Muscle of leg (tissue), 16 donors: ENCODE measurements around the gene MYL6B. TPM values are rescaled to one million over a fixed set of nuclear protein-coding genes. Genes with fewer than 3 reads are reported as not detected.
A peak's percentile ranks its signal among the peaks of the same experiment; 100 is the strongest.

ENCODE experiments used
- DNase-seq: peaks from one replicate; pipeline ENCODE4 v3.0.0; 2013
- H3K27ac ChIP-seq: one replicate; pipeline ENCODE4 v1.5.1; 2013; ENCODE audit warnings: mild to moderate bottlenecking, low read length, control low read depth
- H3K27me3 ChIP-seq: one replicate; pipeline ENCODE4 v1.6.1; 2013; ENCODE audit warnings: low read length; ENCODE audit not compliant: control insufficient read depth, insufficient read depth
- H3K36me3 ChIP-seq: one replicate; pipeline ENCODE4 v1.6.1; 2013; ENCODE audit warnings: low read length; ENCODE audit not compliant: control insufficient read depth, insufficient read depth
- H3K4me1 ChIP-seq: one replicate; pipeline ENCODE4 v1.6.1; 2013; ENCODE audit warnings: low read length; ENCODE audit not compliant: control insufficient read depth, insufficient read depth
- H3K4me3 ChIP-seq: one replicate; pipeline ENCODE4 v1.5.1; 2013; ENCODE audit warnings: low read length, control low read depth
- H3K9me3 ChIP-seq: replicated peaks from 2 replicates; pipeline ENCODE4 v1.6.1; 2013; ENCODE audit warnings: low read depth, low read length; ENCODE audit not compliant: control insufficient read depth
- WGBS: methylation state at CpG from one replicate; pipeline ENCODE4 v1.1.5; 2013; ENCODE audit warnings: missing lambda C conversion rate; ENCODE audit not compliant: insufficient coverage; 5-methylcytosine and 5-hydroxymethylcytosine counted together
- long read RNA-seq, 11 donors: transcript quantifications; one replicate each; lab custom pipeline, GENCODE V29; 2026
- polyA plus RNA-seq, 8 donors: library from polyadenylated mRNA; unstranded; fragments of 120-200 nt; gene quantifications; one replicate each; pipeline versions ENCODE4 v1.2.1 to v1.2.3, GENCODE V29; 2013; ENCODE audit warnings: inconsistent platforms in 1 of 8, low replicate concordance in 1 of 8; ENCODE audit not compliant: insufficient read length in 8 of 8, insufficient read depth in 1 of 8
- total RNA-seq: library from RNA; stranded (reverse); fragments of 120-200 nt; gene quantifications from one replicate; pipeline ENCODE4 v1.2.4, GENCODE V29; 2013

Gene MYL6B
- 682 TPM for total RNA-seq
- polyA plus RNA-seq = 1,000 to 10,000 TPM in 2 of 8 donors, 100 to 1,000 TPM in 6; 543 to 1,374 (median 850) TPM
- long read RNA-seq, donor 1, transcript MYL6B-208 (3 exons, 322 nt) = major isoform, 7 of 174 reads
- long read RNA-seq, donor 1, partial matches to known transcripts = 157 of 174 reads
- long read RNA-seq, donor 1, other reads (novel, unspliced or antisense) = 8 of 174 reads
- long read RNA-seq, donor 2, partial matches to known transcripts = 14 of 18 reads
- long read RNA-seq, donor 2, other reads (novel, unspliced or antisense) = 0 of 18 reads
- long read RNA-seq, donor 3, transcript MYL6B-208 (3 exons, 322 nt) = major isoform, 7 of 145 reads
- long read RNA-seq, donor 3, partial matches to known transcripts = 118 of 145 reads
- long read RNA-seq, donor 3, other reads (novel, unspliced or antisense) = 18 of 145 reads
- long read RNA-seq, donor 4, transcript MYL6B-208 (3 exons, 322 nt) = major isoform, 9 of 139 reads
- long read RNA-seq, donor 4, transcript MYL6B-205 (2 exons, 221 nt) = minor isoform, 5 of 139 reads
- long read RNA-seq, donor 4, partial matches to known transcripts = 100 of 139 reads
- long read RNA-seq, donor 4, other reads (novel, unspliced or antisense) = 22 of 139 reads
- long read RNA-seq, donor 5, transcript MYL6B-205 (2 exons, 221 nt) = minor isoform, 7 of 1,215 reads
- long read RNA-seq, donor 5, transcript MYL6B-208 (3 exons, 322 nt) = major isoform, 32 of 1,215 reads
- long read RNA-seq, donor 5, partial matches to known transcripts = 1,057 of 1,215 reads
- long read RNA-seq, donor 5, other reads (novel, unspliced or antisense) = 117 of 1,215 reads
- long read RNA-seq, donor 6, transcript MYL6B-208 (3 exons, 322 nt) = major isoform, 35 of 585 reads
- long read RNA-seq, donor 6, transcript MYL6B-205 (2 exons, 221 nt) = minor isoform, 8 of 585 reads
- long read RNA-seq, donor 6, transcript MYL6B-202 (2 exons, 887 nt) = minor isoform, 5 of 585 reads
- long read RNA-seq, donor 6, partial matches to known transcripts = 461 of 585 reads
- long read RNA-seq, donor 6, other reads (novel, unspliced or antisense) = 72 of 585 reads
- long read RNA-seq, donor 7, transcript MYL6B-205 (2 exons, 221 nt) = minor isoform, 11 of 752 reads
- long read RNA-seq, donor 7, transcript MYL6B-208 (3 exons, 322 nt) = major isoform, 37 of 752 reads
- long read RNA-seq, donor 7, partial matches to known transcripts = 637 of 752 reads
- long read RNA-seq, donor 7, other reads (novel, unspliced or antisense) = 61 of 752 reads
- long read RNA-seq, donor 8, transcript MYL6B-205 (2 exons, 221 nt) = minor isoform, 8 of 220 reads
- long read RNA-seq, donor 8, transcript MYL6B-208 (3 exons, 322 nt) = major isoform, 19 of 220 reads
- long read RNA-seq, donor 8, partial matches to known transcripts = 173 of 220 reads
- long read RNA-seq, donor 8, other reads (novel, unspliced or antisense) = 17 of 220 reads
- long read RNA-seq, donor 9, transcript MYL6B-205 (2 exons, 221 nt) = minor isoform, 9 of 280 reads
- long read RNA-seq, donor 9, transcript MYL6B-208 (3 exons, 322 nt) = major isoform, 20 of 280 reads
- long read RNA-seq, donor 9, partial matches to known transcripts = 226 of 280 reads
- long read RNA-seq, donor 9, other reads (novel, unspliced or antisense) = 19 of 280 reads
- long read RNA-seq, donor 10, transcript MYL6B-205 (2 exons, 221 nt) = minor isoform, 9 of 568 reads
- long read RNA-seq, donor 10, transcript MYL6B-202 (2 exons, 887 nt) = minor isoform, 5 of 568 reads
- long read RNA-seq, donor 10, transcript MYL6B-208 (3 exons, 322 nt) = major isoform, 59 of 568 reads
- long read RNA-seq, donor 10, partial matches to known transcripts = 449 of 568 reads
- long read RNA-seq, donor 10, other reads (novel, unspliced or antisense) = 44 of 568 reads
- long read RNA-seq, donor 11, transcript MYL6B-208 (3 exons, 322 nt) = major isoform, 13 of 257 reads
- long read RNA-seq, donor 11, transcript MYL6B-205 (2 exons, 221 nt) = minor isoform, 6 of 257 reads
- long read RNA-seq, donor 11, partial matches to known transcripts = 205 of 257 reads
- long read RNA-seq, donor 11, other reads (novel, unspliced or antisense) = 31 of 257 reads

DNA sequence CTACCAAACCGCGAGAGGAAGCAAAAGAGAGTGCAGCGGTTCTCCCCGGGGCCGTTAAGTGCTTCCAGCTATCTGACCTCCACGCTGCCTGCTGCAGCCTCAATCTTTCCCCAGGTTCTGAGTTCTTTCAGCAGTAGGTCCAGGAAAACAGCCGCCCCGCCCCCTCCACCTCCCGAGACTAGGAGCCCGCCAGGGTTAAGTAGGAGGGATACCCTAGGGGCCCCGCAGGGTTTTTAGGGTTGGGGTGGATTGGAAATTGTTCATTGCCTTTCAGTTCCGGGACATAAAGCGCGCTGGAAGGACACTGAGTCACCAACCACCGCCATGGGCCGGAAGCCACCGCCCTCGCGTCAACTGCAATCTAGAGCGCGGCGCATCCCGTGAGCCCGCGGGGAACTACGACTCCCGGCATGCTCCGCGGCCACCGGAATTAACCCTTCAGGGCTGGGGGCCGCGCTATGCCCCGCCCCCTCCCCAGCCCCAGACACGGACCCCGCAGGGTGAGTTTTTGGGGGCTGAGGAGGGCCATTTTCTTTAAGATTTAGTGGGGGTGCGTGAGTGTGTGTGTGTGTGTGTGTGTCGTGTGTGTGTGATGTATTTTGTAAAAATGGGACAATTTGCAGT, at the start of gene MYL6B:
MYL6B (plus strand) TSS at position 456 of the 624 bp plus-strand sequence. CDS start 1,332 bp downstream, outside the sequence.
- Histone ChIP-seq H3K27ac (peak within 1 kb of the TSS; percentile 89), H3K9me3 (no peaks in the 10 kb centered on the region), H3K36me3 (peaks cover 17% of the 10 kb centered on the region), H3K4me1 (peaks cover 46% of the 10 kb centered on the region), H3K27me3 (no peaks in the 10 kb centered on the region), H3K4me3 (peak within 1 kb of the TSS; percentile 67)
- under 1% methylated on average over 23 of the region's 37 CpGs for WGBS
- DNase-seq = peak; percentile 98

GRCh38 chr12:56102683-56103065, 49.7 kb upstream of the MYL6B start:
- H3K4me1 ChIP-seq = peaks cover 10% of the 10 kb centered on the region
- no peak overlapping the region for H3K4me3 ChIP-seq
- H3K27me3 ChIP-seq = no peaks in the 10 kb centered on the region
- no CpG with 5 or more reads among the region's 1 CpG for WGBS
- DNase-seq = no peak
- no peak overlapping the region for H3K27ac ChIP-seq
- peaks cover 52% of the 10 kb centered on the region for H3K36me3 ChIP-seq
- H3K9me3 ChIP-seq = no peaks in the 10 kb centered on the region

- peak overlapping the region; percentile 96 for H3K27ac ChIP-seq
- H3K27me3 ChIP-seq = no peaks in the 10 kb centered on the region
- H3K9me3 ChIP-seq = no peaks in the 10 kb centered on the region
- H3K4me3 ChIP-seq = peak overlapping the region; percentile 82
- peaks cover 10% of the 10 kb centered on the region for H3K4me1 ChIP-seq
- WGBS = 61% methylated on average over 2 of the region's 6 CpGs
- DNase-seq = no peak
- H3K36me3 ChIP-seq = peaks cover 54% of the 10 kb centered on the region
Observed at GRCh38 chr12:56103066-56103711, 49.2 kb upstream of the MYL6B start.

DNA sequence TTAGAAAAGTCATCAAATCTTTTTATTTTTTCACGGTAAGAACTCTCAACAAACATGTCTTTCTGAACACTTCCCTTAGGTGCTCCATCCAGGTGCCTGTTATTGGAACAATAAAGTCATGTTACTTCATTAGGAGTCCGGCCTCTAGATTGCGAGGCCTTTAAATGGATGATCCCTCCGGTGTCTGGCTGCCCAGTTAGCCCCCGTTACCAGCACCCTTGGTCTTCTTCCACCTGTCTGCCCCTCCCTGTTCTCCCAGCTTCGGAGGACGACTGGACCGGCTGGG, 48.6 kb upstream of the MYL6B start:
- WGBS = 8% methylated on average over 7 of the region's 8 CpGs
- no peaks in the 10 kb centered on the region for H3K27me3 ChIP-seq
- H3K4me1 ChIP-seq = peaks cover 10% of the 10 kb centered on the region
- peak overlapping the region; percentile 96 for H3K27ac ChIP-seq
- DNase-seq = no peak
- H3K4me3 ChIP-seq = peak overlapping the region; percentile 82
- H3K9me3 ChIP-seq = no peaks in the 10 kb centered on the region
- H3K36me3 ChIP-seq = peaks cover 58% of the 10 kb centered on the region

- Histone ChIP-seq H3K4me1 (peaks cover 10% of the 10 kb centered on the region), H3K27me3 (no peaks in the 10 kb centered on the region), H3K27ac (peak within 1 kb of the TSS; percentile 96), H3K4me3 (peak within 1 kb of the TSS; percentile 82), H3K36me3 (peaks cover 56% of the 10 kb centered on the region), H3K9me3 (no peaks in the 10 kb centered on the region)
- WGBS = under 1% methylated on average over 48 of the region's 60 CpGs
- peak; percentile 100 for DNase-seq
Observed at GRCh38 chr12:56104109-56104814, 48.1 kb upstream of the MYL6B start, which contains the start of gene PA2G4. Gene PA2G4, plus strand, starts transcription at chr12:56104559. Its CDS starts 179 bp downstream, at chr12:56104738.

- H3K4me1 ChIP-seq = peaks cover 10% of the 10 kb centered on the region
- peak overlapping the region; percentile 82 for H3K4me3 ChIP-seq
- H3K9me3 ChIP-seq = no peaks in the 10 kb centered on the region
- peaks cover 54% of the 10 kb centered on the region for H3K36me3 ChIP-seq
- peak overlapping the region; percentile 96 for H3K27ac ChIP-seq
- peak; percentile 46 for DNase-seq
- H3K27me3 ChIP-seq = no peaks in the 10 kb centered on the region
- 0% methylated on average over 35 of the region's 40 CpGs for WGBS
Observed at GRCh38 chr12:56104815-56105608, 47.4 kb upstream of the MYL6B start.

DNA sequence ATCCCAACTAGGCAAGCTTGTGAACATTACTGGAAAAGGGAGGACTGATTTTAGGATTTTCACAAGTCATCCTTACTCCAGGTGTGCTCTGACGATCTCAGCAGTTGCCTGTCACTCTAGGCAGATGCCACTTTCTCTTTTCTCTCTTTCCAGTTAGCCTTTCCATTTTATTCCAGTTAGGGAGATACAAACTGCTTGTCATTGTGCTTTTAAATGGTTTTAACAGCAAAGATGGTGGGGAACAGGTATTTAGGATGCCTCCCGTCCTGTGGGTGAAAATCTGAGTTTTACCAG, 46.8 kb upstream of the MYL6B start:
- peaks cover 57% of the 10 kb centered on the region for H3K36me3 ChIP-seq
- no CpG with 5 or more reads among the region's 2 CpGs for WGBS

More for the DNA sequence above, 46.8 kb upstream of the MYL6B start:
- DNase-seq = no peak
- peaks cover 10% of the 10 kb centered on the region for H3K4me1 ChIP-seq
- H3K27ac ChIP-seq = no peak overlapping the region
- H3K4me3 ChIP-seq = peak overlapping the region; percentile 82
- H3K27me3 ChIP-seq = no peaks in the 10 kb centered on the region
- no peaks in the 10 kb centered on the region for H3K9me3 ChIP-seq
